ENCODE results near the gene FUOM. TPM values are rescaled to one million over a fixed set of nuclear protein-coding genes. Genes with fewer than 3 reads are reported as not detected.

FUOM gene
- total RNA-seq, 4 donors from 2014 or later = 6.7 to 17.7 (median 12.5) TPM

DNA sequence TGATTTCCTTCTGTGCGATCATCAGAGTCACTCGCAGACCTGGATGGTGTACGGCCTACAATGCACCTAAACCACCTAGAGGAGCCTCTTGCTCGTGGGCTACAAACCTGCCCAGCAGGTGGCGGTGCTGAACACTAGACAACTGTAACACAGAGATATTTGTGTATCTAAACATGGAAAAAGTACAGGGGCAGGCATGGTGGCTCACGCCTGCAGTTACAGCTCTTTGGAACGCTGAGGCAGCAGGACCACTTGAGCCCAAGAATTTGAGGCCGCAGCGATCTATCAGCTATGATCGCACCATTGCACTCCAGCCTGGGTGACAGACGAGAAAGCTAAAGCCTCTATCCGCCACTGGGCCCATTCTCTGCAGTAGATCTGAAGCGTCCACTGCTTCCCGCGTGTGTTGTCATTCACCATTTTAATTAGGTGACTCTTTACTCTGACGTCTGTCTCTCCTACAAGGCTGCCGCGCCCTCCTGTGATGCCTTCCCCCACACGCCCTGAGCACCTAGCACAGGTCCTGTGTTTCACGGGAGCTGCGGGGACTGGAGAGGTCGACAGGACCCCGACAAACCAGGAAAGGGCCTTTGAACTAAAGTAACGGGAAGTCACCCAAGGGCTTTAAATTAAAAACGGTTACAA is 49.9 kb downstream of the FUOM start:
- peak; percentile 30 for DNase-seq
- H3K4me3 ChIP-seq = peak overlapping the region; percentile 72 to 100 (median 93)
- peaks cover 0 to 55% (median 3%) of the 10 kb centered on the region in 3 donors for H3K36me3 ChIP-seq
- intact Hi-C loops (cut with DNase I) = no loop called here
- H3K9me3 ChIP-seq = no peaks in the 10 kb centered on the region
- H3K4me1 ChIP-seq = peaks cover 11 to 49% (median 21%) of the 10 kb centered on the region in 3 donors
- H3K27ac ChIP-seq = peak overlapping the region; percentile 92 to 99 (median 98)
- TF ChIP-seq POLR2A (IDR thresholded peaks at IDR 0.05) = peak in 1 of 4 donors; percentile 17
- TF ChIP-seq, protein P1, sequence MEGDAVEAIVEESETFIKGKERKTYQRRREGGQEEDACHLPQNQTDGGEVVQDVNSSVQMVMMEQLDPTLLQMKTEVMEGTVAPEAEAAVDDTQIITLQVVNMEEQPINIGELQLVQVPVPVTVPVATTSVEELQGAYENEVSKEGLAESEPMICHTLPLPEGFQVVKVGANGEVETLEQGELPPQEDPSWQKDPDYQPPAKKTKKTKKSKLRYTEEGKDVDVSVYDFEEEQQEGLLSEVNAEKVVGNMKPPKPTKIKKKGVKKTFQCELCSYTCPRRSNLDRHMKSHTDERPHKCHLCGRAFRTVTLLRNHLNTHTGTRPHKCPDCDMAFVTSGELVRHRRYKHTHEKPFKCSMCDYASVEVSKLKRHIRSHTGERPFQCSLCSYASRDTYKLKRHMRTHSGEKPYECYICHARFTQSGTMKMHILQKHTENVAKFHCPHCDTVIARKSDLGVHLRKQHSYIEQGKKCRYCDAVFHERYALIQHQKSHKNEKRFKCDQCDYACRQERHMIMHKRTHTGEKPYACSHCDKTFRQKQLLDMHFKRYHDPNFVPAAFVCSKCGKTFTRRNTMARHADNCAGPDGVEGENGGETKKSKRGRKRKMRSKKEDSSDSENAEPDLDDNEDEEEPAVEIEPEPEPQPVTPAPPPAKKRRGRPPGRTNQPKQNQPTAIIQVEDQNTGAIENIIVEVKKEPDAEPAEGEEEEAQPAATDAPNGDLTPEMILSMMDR (IDR thresholded peaks at IDR 0.05) = peak; percentile 50 to 83 (median 70)
- no peaks in the 10 kb centered on the region for H3K27me3 ChIP-seq
- WGBS, 2 donors = 1 to 2% methylated on average over 20 to 24 of the region's 25 CpGs

DNA sequence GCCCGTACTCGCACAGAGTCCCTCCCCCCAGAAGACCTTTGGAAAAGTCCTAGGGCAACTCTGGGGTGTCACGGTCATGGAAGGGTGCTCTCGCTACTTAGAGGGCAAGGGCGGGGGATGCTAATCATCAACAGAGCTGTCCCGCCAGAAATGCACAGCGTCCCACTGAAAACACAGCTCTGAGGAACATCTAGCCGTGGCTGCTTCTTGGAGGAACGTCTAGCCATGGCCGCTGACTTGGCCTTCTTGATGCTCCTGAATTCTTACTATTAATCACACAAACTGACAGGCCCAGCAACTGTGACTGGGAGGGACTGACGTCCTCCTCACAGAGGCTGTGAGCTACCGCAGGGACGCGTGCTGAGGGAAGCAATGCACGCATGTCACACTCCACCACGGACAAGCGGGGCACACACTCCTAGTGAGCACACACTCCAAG is 50.9 kb downstream of the FUOM start:
- H3K9me3 ChIP-seq = no peaks in the 10 kb centered on the region
- no peaks in the 10 kb centered on the region for H3K27me3 ChIP-seq
- H3K4me1 ChIP-seq = peaks cover 11 to 49% (median 21%) of the 10 kb centered on the region in 3 donors
- peaks cover 0 to 55% (median 10%) of the 10 kb centered on the region in 3 donors for H3K36me3 ChIP-seq
- intact Hi-C loops (cut with DNase I) = no loop called here
- TF ChIP-seq POLR2A (IDR thresholded peaks at IDR 0.05) = no peak
- TF ChIP-seq, protein P1 (IDR thresholded peaks at IDR 0.05) = no peak
- 87 to 91% methylated on average over 8 to 14 of the region's 17 CpGs for WGBS, 2 donors
- DNase-seq = no peak
- no peak overlapping the region for H3K4me3 ChIP-seq
- H3K27ac ChIP-seq = peak overlapping the region in 3 of 4 donors; percentile 25 to 99 (median 97)

DNA sequence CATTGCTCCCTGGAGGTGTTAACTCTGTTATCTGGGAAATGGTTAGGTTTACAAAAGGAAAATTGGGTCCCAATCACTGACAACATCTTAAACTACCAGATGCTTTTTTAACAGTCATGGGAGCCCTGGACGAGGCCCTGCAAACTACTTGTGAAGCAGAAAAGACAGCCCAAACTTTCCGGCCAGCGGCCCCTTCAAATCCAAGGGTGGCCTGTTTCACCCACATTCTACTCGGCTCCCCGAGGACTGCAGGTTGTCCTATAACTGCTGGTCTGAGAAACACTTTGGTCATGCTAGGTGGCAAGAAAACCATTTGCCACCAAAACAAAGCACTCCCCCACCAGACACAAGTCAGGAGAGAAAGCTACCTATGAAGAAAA is 51.7 kb downstream of the FUOM start:
- H3K27ac ChIP-seq = peak overlapping the region in 3 of 4 donors; percentile 25 to 68 (median 49)
- TF ChIP-seq POLR2A (IDR thresholded peaks at IDR 0.05) = no peak
- TF ChIP-seq, protein P1 (IDR thresholded peaks at IDR 0.05) = no peak
- H3K36me3 ChIP-seq = peaks cover under 1 to 55% (median 10%) of the 10 kb centered on the region in 3 donors
- no peak for DNase-seq
- H3K9me3 ChIP-seq = no peaks in the 10 kb centered on the region
- H3K27me3 ChIP-seq = no peaks in the 10 kb centered on the region
- H3K4me3 ChIP-seq = no peak overlapping the region
- WGBS, 2 donors = 83 to 89% methylated on average over 3 to 5 of the region's 5 CpGs
- intact Hi-C loops (cut with DNase I) = no loop called here
- peaks cover 11 to 49% (median 21%) of the 10 kb centered on the region in 3 donors for H3K4me1 ChIP-seq

Small RNAs within 50 kb of the gene (small RNA-seq; reads per million reads assigned to genes)
- 0 reads per million in 4 donors for gene AL360181.4
- gene BANF1P2 = 0 reads per million in 4 donors
- 0 to 0.14 (median 0.04) reads per million in 4 donors for gene MIR3944

Other genes starting within 250 kb of the FUOM start
- under 1 TPM in 3 of 4 donors, not detected in 1; 0.19 to 0.64 (median 0.53) TPM for gene KNDC1, start 197.8 kb downstream of the FUOM start, total RNA-seq
- not detected for gene UTF1, start 127.8 kb downstream of the FUOM start, total RNA-seq
- under 1 TPM in 3 of 4 donors, not detected in 1; 0.13 to 0.95 (median 0.82) TPM for gene VENTX, start 120.2 kb downstream of the FUOM start, total RNA-seq
- 1 to 10 TPM; 3.3 to 5.7 (median 4.3) TPM for gene ADAM8, start 81.2 kb downstream of the FUOM start, total RNA-seq
- 10 to 100 TPM; 28.4 to 44.4 (median 38.9) TPM for gene TUBGCP2, start 49.1 kb downstream of the FUOM start, total RNA-seq
- gene ZNF511, start 49.1 kb downstream of the FUOM start, total RNA-seq = 10 to 100 TPM; 16.1 to 26.7 (median 17.7) TPM
- gene CALY, start 21.1 kb downstream of the FUOM start, total RNA-seq = not detected
- gene PRAP1, start 10.6 kb downstream of the FUOM start, total RNA-seq = not detected
- 100 to 1,000 TPM in 2 of 4 donors, 10 to 100 TPM in 2; 75.0 to 115 (median 99.2) TPM for gene ECHS1, start 15.3 kb upstream of the FUOM start, total RNA-seq
- gene PAOX, start 21.2 kb upstream of the FUOM start, total RNA-seq = 10 to 100 TPM; 11.5 to 16.6 (median 15.9) TPM
- 10 to 100 TPM; 24.6 to 32.8 (median 27.1) TPM for gene MTG1, start 36.1 kb upstream of the FUOM start, total RNA-seq
- gene SPRN, start 66.6 kb upstream of the FUOM start, total RNA-seq = not detected
- gene SCART1, start 95.9 kb upstream of the FUOM start, total RNA-seq = 1 to 10 TPM in 1 of 4 donors, under 1 TPM in 3; 0.06 to 2.5 (median 0.35) TPM
- 10 to 100 TPM in 2 of 4 donors, 1 to 10 TPM in 2; 3.1 to 26.9 (median 10.5) TPM for gene CYP2E1, start 169.3 kb upstream of the FUOM start, total RNA-seq
- gene SYCE1, start 207.6 kb upstream of the FUOM start, total RNA-seq = 1 to 10 TPM in 1 of 4 donors, not detected in 3; 1.8 TPM